Type B pancreatic cell (in vitro differentiated cells): ENCODE measurements around the gene CAPN15. TPM values are rescaled to one million over a fixed set of nuclear protein-coding genes. Genes with fewer than 3 reads are reported as not detected.
"Not testable (repeated sequence)": the region's sequence is repeated elsewhere in the genome, so short reads cannot be mapped to it uniquely, and the experiment has no call there.

Experiments
- DNase-seq: peaks from one replicate; pipeline ENCODE4 v3.0.0; 2021; ENCODE audit warnings: mixed read lengths; ENCODE audit not compliant: unreplicated experiment; ENCODE audit errors: extremely low spot score
- H3K27ac Mint-ChIP-seq: 2 replicates; pipeline ENCODE4 v1.8.0; 2021; ENCODE audit warnings: mild to moderate bottlenecking, mixed read lengths
- H3K27me3 Mint-ChIP-seq: 2 replicates; pipeline ENCODE4 v1.8.0; 2021; ENCODE audit warnings: mixed read lengths
- H3K36me3 Mint-ChIP-seq: 2 replicates; pipeline ENCODE4 v1.8.0; 2021; ENCODE audit warnings: mixed read lengths
- H3K4me1 Mint-ChIP-seq: one replicate; pipeline ENCODE4 v1.8.0; 2021; ENCODE audit warnings: mixed read lengths; ENCODE audit not compliant: unreplicated experiment
- H3K4me3 Mint-ChIP-seq: 2 replicates; pipeline ENCODE4 v1.8.0; 2021; ENCODE audit warnings: mild to moderate bottlenecking, mixed read lengths
- H3K9me3 Mint-ChIP-seq: 2 replicates; pipeline ENCODE4 v1.8.0; 2021; ENCODE audit warnings: mixed read lengths
- long read RNA-seq: library from polyadenylated mRNA; unstranded; transcript quantifications from one replicate; pipeline ENCODE4 v2.0.0, GENCODE V29; 2020
- total RNA-seq: library from RNA; stranded (reverse); gene quantifications from 2 replicates; pipeline ENCODE4 v1.2.1, GENCODE V29; 2021; ENCODE audit warnings: low replicate concordance
- TF ChIP-seq, protein P1 (sequence below): fragments of 200-600 bp; sonication (generic); conservative IDR thresholded peaks from 2 replicates; pipeline ENCODE4 v1.5.0; 2021; ENCODE audit warnings: antibody characterized with exemption, mild to moderate bottlenecking

The CAPN15 gene
- total RNA-seq = 50.1 and 52.3 TPM in 2 replicates
- long read RNA-seq = 0 reads

DNA sequence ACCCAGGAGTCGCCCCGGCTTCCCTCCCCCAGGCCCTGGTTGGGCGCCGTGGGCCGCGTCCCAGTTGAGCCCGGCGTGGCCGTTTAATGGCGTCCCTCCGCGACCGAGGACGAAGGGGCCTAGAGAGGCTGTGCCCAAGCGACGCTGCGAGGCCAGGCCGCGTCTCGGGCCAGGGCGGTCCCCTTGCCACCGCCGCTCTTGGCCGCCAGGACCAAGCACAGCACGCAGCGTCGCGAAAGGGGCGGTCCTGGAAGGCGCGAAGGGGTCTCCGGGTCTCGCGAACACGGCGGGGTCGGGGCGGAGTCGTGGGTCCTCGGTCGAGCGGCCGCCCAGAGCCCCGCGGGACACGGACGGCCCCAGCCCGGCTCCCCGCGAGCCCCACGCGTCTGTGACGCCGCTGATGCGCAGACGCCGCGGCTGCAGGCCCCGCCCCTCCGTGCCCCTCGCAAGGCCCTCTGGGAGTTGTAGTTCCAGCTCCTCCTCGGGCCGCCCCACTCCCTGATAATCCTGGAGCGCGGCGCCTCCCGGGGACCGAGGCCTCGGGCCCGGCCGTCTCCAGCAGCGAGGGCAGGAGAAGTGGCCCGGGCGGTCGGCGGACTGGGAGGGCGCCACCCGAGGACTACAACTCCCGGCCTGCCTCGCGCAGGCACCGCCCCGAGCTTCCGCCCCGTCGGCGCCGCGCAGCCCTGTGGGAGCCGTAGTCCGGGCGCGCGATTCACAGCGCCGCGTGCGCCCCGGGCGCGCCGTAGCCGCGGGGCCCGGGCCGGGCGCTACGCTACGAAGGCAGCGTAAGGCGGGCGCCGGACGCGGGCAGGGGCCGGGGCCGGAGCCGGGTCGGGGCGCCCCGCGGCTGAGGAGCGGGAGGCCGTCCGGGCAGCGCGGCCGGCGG lies at the start of gene CAPN15:
CAPN15 (plus strand) TSS at position 698 of the 889 bp plus-strand sequence. CDS start 19,127 bp downstream, outside the sequence.
- peaks cover 4% of the 10 kb centered on the region for H3K4me1 Mint-ChIP-seq
- H3K9me3 Mint-ChIP-seq = no peaks in the 10 kb centered on the region
- H3K36me3 Mint-ChIP-seq = no peaks in the 10 kb centered on the region
- peak; percentile 93 for DNase-seq
- TF ChIP-seq, protein P1, sequence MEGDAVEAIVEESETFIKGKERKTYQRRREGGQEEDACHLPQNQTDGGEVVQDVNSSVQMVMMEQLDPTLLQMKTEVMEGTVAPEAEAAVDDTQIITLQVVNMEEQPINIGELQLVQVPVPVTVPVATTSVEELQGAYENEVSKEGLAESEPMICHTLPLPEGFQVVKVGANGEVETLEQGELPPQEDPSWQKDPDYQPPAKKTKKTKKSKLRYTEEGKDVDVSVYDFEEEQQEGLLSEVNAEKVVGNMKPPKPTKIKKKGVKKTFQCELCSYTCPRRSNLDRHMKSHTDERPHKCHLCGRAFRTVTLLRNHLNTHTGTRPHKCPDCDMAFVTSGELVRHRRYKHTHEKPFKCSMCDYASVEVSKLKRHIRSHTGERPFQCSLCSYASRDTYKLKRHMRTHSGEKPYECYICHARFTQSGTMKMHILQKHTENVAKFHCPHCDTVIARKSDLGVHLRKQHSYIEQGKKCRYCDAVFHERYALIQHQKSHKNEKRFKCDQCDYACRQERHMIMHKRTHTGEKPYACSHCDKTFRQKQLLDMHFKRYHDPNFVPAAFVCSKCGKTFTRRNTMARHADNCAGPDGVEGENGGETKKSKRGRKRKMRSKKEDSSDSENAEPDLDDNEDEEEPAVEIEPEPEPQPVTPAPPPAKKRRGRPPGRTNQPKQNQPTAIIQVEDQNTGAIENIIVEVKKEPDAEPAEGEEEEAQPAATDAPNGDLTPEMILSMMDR = peak; percentile 70
- H3K27me3 Mint-ChIP-seq = no peaks in the 10 kb centered on the region
- H3K27ac Mint-ChIP-seq = peak within 1 kb of the TSS; percentile 95
- peak within 1 kb of the TSS; percentile 95 for H3K4me3 Mint-ChIP-seq

DNA sequence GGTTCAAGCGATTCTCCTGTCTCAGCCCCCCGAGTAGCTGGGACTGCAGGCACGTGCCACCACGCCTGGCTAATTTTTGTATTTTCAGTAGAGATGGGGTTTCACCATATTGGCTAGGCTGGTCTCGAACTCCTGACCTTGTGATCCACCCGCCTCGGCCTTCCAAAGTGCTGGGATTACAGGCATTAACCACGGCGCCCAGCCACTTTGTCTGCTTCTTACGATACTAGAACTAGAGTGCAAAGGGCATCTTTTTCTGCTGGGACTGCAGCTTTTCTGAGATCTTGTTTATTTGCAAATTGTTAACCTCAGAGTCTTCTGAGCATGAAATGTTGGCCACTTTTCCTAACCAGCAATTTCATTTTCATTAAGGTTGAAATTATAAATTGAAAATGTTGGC lies 49.2 kb upstream of the CAPN15 start:
- H3K36me3 Mint-ChIP-seq, DNase-seq, H3K9me3 Mint-ChIP-seq, H3K4me3 Mint-ChIP-seq, H3K27me3 Mint-ChIP-seq, H3K27ac Mint-ChIP-seq: not testable (repeated sequence)
- peaks cover 15% of the 10 kb centered on the region for H3K4me1 Mint-ChIP-seq

DNA sequence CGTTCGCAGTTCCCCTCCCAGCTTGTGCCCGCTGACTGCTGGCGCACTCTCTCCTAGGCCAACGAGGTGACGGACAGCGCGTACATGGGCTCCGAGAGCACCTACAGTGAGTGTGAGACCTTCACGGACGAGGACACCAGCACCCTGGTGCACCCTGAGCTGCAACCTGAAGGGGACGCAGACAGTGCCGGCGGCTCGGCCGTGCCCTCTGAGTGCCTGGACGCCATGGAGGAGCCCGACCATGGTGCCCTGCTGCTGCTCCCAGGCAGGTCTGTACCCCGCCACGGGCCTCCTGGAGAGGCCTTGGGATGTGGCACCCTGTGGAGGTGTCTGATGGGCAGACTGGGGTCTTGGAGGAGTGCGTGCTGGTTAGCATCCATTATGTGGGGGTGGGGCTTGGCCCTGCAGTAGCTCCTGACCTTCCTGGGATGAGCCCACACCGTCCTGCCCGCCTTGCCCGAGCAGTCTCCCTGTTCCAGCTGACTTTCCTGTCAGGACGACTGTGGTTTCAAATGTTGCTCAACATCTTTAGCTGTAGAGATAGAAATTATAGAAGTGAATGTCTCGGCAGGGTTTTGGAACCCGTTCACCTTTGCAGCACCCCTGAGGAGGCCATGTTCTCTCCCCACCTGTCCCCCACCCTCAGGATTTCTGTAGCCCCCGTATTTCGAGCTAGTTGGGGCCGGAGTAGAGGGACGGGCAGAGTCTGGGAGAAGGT lies 44.9 kb upstream of the CAPN15 start:
- H3K36me3 Mint-ChIP-seq = peaks cover under 1% of the 10 kb centered on the region
- H3K9me3 Mint-ChIP-seq = no peaks in the 10 kb centered on the region
- H3K27me3 Mint-ChIP-seq = no peaks in the 10 kb centered on the region
- H3K4me1 Mint-ChIP-seq = peaks cover 9% of the 10 kb centered on the region
- H3K4me3 Mint-ChIP-seq = no peak overlapping the region
- TF ChIP-seq, protein P1 = no peak
- no peak overlapping the region for H3K27ac Mint-ChIP-seq
- DNase-seq = no peak

DNA sequence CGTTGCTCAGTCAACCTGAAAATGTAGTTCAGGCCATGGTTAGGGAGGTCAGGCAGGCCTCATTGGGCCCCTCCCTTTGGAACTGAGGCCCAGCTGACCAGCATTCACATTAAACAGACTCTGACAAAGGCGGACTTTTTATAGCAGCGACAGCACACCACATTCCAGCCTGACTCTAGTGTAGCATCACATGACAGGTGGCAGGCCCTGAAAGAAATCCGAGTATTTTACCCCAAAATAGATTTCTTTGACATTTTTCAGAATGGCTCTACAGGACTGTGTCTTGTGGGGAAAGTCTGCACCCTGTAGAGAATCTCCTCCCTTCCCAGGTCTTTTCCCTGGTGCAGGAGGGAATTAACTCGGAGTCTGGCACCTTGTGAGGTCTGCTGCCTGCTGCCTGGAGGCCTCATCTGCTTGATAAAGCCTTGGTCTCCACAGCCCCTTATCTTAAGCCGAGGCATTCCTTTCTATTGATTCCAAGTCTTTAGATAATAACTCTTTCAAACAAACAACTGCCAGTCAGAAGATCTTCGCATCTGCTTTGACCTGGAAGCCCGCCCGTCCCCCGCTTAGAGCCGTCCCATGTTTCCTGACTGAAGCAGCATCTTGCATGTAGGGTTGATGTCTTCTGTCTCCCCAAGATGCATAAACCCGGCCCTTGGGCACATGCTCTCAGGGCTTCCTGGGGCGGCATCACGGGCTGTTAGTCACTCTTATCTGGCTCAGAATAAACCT lies 44.0 kb upstream of the CAPN15 start:
- no peak for DNase-seq

DNA sequence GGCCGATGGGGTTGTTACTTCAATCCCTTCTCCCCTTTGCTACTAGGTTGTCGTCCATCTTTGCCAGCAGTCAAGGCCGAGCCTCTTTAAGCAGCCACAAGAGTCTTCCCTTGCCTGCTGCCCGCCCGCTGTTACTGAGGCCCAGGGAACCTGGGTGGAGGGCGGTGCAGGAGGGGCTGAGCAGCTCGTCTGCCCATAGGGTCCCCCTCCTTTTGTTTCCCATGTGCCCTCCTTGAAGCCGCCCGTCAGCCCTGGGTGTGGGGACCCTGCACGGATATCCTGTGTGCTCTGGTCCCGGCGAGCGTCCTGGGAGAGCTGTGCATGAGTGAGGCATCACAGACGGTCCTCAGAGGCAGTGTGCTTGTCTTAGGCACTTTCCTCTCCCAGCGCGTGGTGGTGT lies 37.9 kb upstream of the CAPN15 start:
- Mint-ChIP-seq H3K4me3 (no peak overlapping the region), H3K27ac (no peak overlapping the region), H3K36me3 (peaks cover 4% of the 10 kb centered on the region)

More for the DNA sequence above, 44.0 kb upstream of the CAPN15 start:
- Mint-ChIP-seq H3K36me3 (peaks cover 4% of the 10 kb centered on the region), H3K4me1 (peaks cover 9% of the 10 kb centered on the region), H3K9me3 (no peaks in the 10 kb centered on the region), H3K27ac (peak overlapping the region; percentile 46), H3K27me3 (no peaks in the 10 kb centered on the region), H3K4me3 (no peak overlapping the region)
- TF ChIP-seq, protein P1 = no peak

More for the DNA sequence above, 37.9 kb upstream of the CAPN15 start:
- no peak for DNase-seq
- TF ChIP-seq, protein P1 = no peak
- Mint-ChIP-seq H3K27me3 (no peaks in the 10 kb centered on the region), H3K4me1 (no peaks in the 10 kb centered on the region), H3K9me3 (no peaks in the 10 kb centered on the region)
